CD14-positive monocyte (primary cell): ENCODE data around the gene EPHX1. TPM values are rescaled to one million over a fixed set of nuclear protein-coding genes. Genes with fewer than 3 reads are reported as not detected.

Experiments used
- DNase-seq, 3 donors: peaks; one replicate each; pipeline ENCODE4 v3.0.0-alpha.2; 2011 to 2022
- H2AFZ ChIP-seq: 2 replicates; pipeline ENCODE4 v1.6.0; 2012; ENCODE audit warnings: mild to moderate bottlenecking, low read depth, low read length, inconsistent platforms; ENCODE audit not compliant: insufficient read depth, poor library complexity, severe bottlenecking
- H3K27ac ChIP-seq, 2 donors: 1 replicate in 1 of 2; 2 replicates in 1 of 2; pipeline ENCODE4 v1.5.1; 2012 to 2013; ENCODE audit warnings: low read length in 2 of 2, control low read depth in 1 of 2, inconsistent platforms in 1 of 2, low read depth in 1 of 2, mild to moderate bottlenecking in 1 of 2
- H3K27me3 ChIP-seq, 2 donors: one replicate each; pipeline versions ENCODE4 v1.6.0 to v1.6.1; 2011 to 2013; ENCODE audit warnings: low read length in 2 of 2; ENCODE audit not compliant: control insufficient read depth in 2 of 2, insufficient read depth in 2 of 2
- H3K36me3 ChIP-seq, 2 donors: replicated peaks in 1 of 2; 1 replicate in 1 of 2; 2 replicates in 1 of 2; pipeline versions ENCODE4 v1.5.1 to v1.6.1; 2012 to 2013; ENCODE audit warnings: low read length in 2 of 2, control low read depth in 1 of 2, inconsistent platforms in 1 of 2, mild to moderate bottlenecking in 1 of 2; ENCODE audit not compliant: insufficient read depth in 2 of 2, control insufficient read depth in 1 of 2
- H3K4me1 ChIP-seq, 2 donors: 1 replicate in 1 of 2; 2 replicates in 1 of 2; pipeline versions ENCODE4 v1.5.1 to v1.6.1; 2012 to 2013; ENCODE audit warnings: low read length in 2 of 2, control low read depth in 1 of 2, inconsistent platforms in 1 of 2, mild to moderate bottlenecking in 1 of 2, moderate library complexity in 1 of 2; ENCODE audit not compliant: insufficient read depth in 2 of 2, control insufficient read depth in 1 of 2
- H3K4me2 ChIP-seq: replicated peaks from 2 replicates; pipeline ENCODE3; 2012; ENCODE audit warnings: low read length, moderate library complexity, mild to moderate bottlenecking; ENCODE audit not compliant: poor library complexity, severe bottlenecking; ENCODE audit errors: extremely low read depth
- H3K4me3 ChIP-seq, 3 experiments: fragments of 200-600 bp in 1 of 3; sonication (generic) in 1 of 3; replicated peaks in 1 of 3; 1 replicate in 2 of 3; 2 replicates in 1 of 3; pipeline ENCODE4 v1.5.1; 2011 to 2013; ENCODE audit warnings: low read length in 3 of 3, mild to moderate bottlenecking in 3 of 3, control low read depth in 2 of 3, low read depth in 2 of 3, inconsistent platforms in 1 of 3, moderate library complexity in 1 of 3
- H3K79me2 ChIP-seq: 2 replicates; pipeline ENCODE4 v1.6.0; 2012; ENCODE audit warnings: mild to moderate bottlenecking, control low read depth, inconsistent platforms, low read length, moderate library complexity; ENCODE audit not compliant: insufficient read depth
- H3K9ac ChIP-seq: 2 replicates; pipeline ENCODE4 v1.6.0; 2017; ENCODE audit warnings: low read length, mild to moderate bottlenecking; ENCODE audit not compliant: insufficient read depth, poor library complexity, severe bottlenecking
- H3K9me3 ChIP-seq, 2 donors: replicated peaks in 1 of 2; 1 replicate in 1 of 2; 2 replicates in 1 of 2; pipeline versions ENCODE4 v1.5.1 to v1.6.1; 2012 to 2013; ENCODE audit warnings: low read length in 2 of 2, control low read depth in 1 of 2; ENCODE audit not compliant: control insufficient read depth in 1 of 2, insufficient read depth in 1 of 2
- H4K20me1 ChIP-seq: 2 replicates; pipeline ENCODE4 v1.6.0; 2012; ENCODE audit warnings: mild to moderate bottlenecking, low read length, control low read depth, moderate library complexity; ENCODE audit not compliant: insufficient read depth
- H3K27ac Mint-ChIP-seq, 7 donors: one replicate each; pipeline ENCODE4 v1.8.0; 2020; ENCODE audit warnings: mild to moderate bottlenecking in 7 of 7, mixed read lengths in 7 of 7, moderate library complexity in 6 of 7, inconsistent platforms in 2 of 7
- H3K27me3 Mint-ChIP-seq, 3 donors: one replicate each; pipeline ENCODE4 v1.8.0; 2021 to 2022; ENCODE audit warnings: low read depth in 3 of 3, mild to moderate bottlenecking in 3 of 3, mixed read lengths in 3 of 3, moderate library complexity in 3 of 3, inconsistent platforms in 1 of 3
- H3K36me3 Mint-ChIP-seq, 2 donors: one replicate each; pipeline ENCODE4 v1.8.0; 2020; ENCODE audit warnings: mixed read lengths in 2 of 2, inconsistent platforms in 1 of 2, mild to moderate bottlenecking in 1 of 2
- H3K4me1 Mint-ChIP-seq: one replicate; pipeline ENCODE4 v1.8.0; 2020; ENCODE audit warnings: mild to moderate bottlenecking, mixed read lengths
- H3K4me3 Mint-ChIP-seq, 2 donors: one replicate each; pipeline ENCODE4 v1.8.0; 2020; ENCODE audit warnings: mild to moderate bottlenecking in 2 of 2, mixed read lengths in 2 of 2, moderate library complexity in 1 of 2
- H3K9me3 Mint-ChIP-seq, 7 donors: one replicate each; pipeline ENCODE4 v1.8.0; 2020 to 2022; ENCODE audit warnings: mixed read lengths in 7 of 7, mild to moderate bottlenecking in 6 of 7, moderate library complexity in 6 of 7, inconsistent platforms in 2 of 7
- WGBS: methylation state at CpG from one replicate; pipeline ENCODE4 v1.1.5; 2013; ENCODE audit warnings: missing lambda C conversion rate; ENCODE audit not compliant: insufficient coverage; 5-methylcytosine and 5-hydroxymethylcytosine counted together
- intact Hi-C, 2 donors: fragments of 100-400 bp; cut with micrococcal nuclease; formaldehyde crosslinking; loops; one replicate each; pipeline versions ENCODE4 v1.15.0 to v1.15.1; 2023
- polyA plus RNA-seq, 3 donors: library from polyadenylated mRNA; depleted of rRNA in 1 of 3; unstranded in 2 of 3; stranded (reverse) in 1 of 3; fragments of 300-500 nt in 2 of 3; fragments of >200 nt in 1 of 3; fragmentation: Illumina TruSeq in 2 of 3; gene quantifications; 1 replicate in 2 of 3; 2 replicates in 1 of 3; pipeline ENCODE4 v1.2.3, GENCODE V29; 2012 to 2021
- TF ChIP-seq, protein P1 (sequence below): fragments of 200-600 bp; IDR thresholded peaks from one replicate; pipeline ENCODE4 v1.8.0; 2022; ENCODE audit warnings: antibody characterized with exemption, mild to moderate bottlenecking

Gene EPHX1
- polyA plus RNA-seq, 3 donors: 4.6 to 23.8 (median 7.4) TPM

DNA sequence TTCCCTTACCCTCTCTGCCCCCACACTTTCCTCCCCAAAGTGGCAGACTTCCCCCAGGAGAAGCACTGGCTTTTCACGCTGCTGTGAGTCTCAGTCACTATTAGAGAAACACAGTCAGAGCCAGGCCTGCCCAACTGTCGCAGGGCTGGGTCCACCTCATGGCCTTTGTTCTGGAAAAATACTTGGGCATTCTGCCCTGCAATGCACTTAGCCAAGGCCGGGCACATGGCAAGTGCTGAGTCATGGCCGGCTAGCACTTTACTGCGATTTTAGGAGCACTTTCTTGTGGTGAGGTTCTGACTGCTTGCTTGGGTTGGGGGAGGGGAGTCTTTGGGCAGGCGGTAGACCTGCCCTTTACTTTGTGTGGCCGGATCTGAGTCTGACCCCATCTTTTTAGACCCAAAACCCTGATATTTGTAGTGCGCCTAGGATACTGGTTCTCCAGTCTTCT, 7.7 kb downstream of the EPHX1 start:
- no peaks in the 10 kb centered on the region for H4K20me1 ChIP-seq
- H3K36me3 ChIP-seq: no peaks in the 10 kb centered on the region
- H3K27ac ChIP-seq: no peak overlapping the region
- peaks cover 5% of the 10 kb centered on the region for H3K79me2 ChIP-seq
- peak in 1 of 3 donors; percentile 6 for DNase-seq
- Mint-ChIP-seq H3K27ac (peak overlapping the region in 1 of 7 donors; percentile 74), H3K9me3 (no peaks in the 10 kb centered on the region), H3K36me3 (peaks cover 0 to 10% of the 10 kb centered on the region in 2 donors), H3K27me3 (peaks cover 0 to 4% (median 1%) of the 10 kb centered on the region in 3 donors), H3K4me3 (peak overlapping the region in 1 of 2 donors; percentile 7), H3K4me1 (peaks cover 30% of the 10 kb centered on the region)
- 44% methylated on average over 6 of the region's 8 CpGs for WGBS
- peak overlapping the region; percentile 23 for H3K9ac ChIP-seq
- H2AFZ ChIP-seq: no peak overlapping the region
- TF ChIP-seq, protein P1, sequence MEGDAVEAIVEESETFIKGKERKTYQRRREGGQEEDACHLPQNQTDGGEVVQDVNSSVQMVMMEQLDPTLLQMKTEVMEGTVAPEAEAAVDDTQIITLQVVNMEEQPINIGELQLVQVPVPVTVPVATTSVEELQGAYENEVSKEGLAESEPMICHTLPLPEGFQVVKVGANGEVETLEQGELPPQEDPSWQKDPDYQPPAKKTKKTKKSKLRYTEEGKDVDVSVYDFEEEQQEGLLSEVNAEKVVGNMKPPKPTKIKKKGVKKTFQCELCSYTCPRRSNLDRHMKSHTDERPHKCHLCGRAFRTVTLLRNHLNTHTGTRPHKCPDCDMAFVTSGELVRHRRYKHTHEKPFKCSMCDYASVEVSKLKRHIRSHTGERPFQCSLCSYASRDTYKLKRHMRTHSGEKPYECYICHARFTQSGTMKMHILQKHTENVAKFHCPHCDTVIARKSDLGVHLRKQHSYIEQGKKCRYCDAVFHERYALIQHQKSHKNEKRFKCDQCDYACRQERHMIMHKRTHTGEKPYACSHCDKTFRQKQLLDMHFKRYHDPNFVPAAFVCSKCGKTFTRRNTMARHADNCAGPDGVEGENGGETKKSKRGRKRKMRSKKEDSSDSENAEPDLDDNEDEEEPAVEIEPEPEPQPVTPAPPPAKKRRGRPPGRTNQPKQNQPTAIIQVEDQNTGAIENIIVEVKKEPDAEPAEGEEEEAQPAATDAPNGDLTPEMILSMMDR: no peak
- intact Hi-C loops: no loop called here
- no peak overlapping the region for H3K4me2 ChIP-seq
- H3K9me3 ChIP-seq: no peaks in the 10 kb centered on the region
- no peak overlapping the region for H3K4me3 ChIP-seq
- no peaks in the 10 kb centered on the region for H3K27me3 ChIP-seq
- H3K4me1 ChIP-seq: peaks cover 27% of the 10 kb centered on the region in 2 donors

DNA sequence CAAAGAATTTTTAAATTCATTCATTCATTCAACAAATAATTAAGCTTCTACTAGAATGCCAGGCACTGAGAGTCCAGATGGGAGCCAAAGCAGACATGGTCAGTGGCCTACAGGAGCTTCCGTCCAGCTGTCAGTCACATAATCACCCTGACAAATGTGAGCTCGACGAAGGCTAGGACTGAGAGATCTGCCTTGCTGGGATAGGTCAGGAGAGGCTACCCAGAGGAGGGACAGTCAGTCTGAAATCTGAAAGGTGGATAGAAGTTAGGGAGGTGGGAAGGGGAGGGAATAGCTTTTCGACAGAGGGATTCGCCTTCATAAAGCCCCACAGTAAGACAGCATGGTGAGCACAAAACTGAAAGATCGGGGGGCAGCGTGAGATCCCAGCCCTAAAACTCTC, 8.3 kb downstream of the EPHX1 start:
- H3K27ac Mint-ChIP-seq: peak overlapping the region in 3 of 7 donors; percentile 24 to 58 (median 55)
- Histone ChIP-seq H3K4me2 (no peak overlapping the region), H2AFZ (no peak overlapping the region), H3K79me2 (peaks cover 5% of the 10 kb centered on the region), H3K4me3 (no peak overlapping the region), H3K36me3 (no peaks in the 10 kb centered on the region), H3K4me1 (peaks cover 21% of the 10 kb centered on the region in 2 donors), H3K9me3 (no peaks in the 10 kb centered on the region), H3K27me3 (no peaks in the 10 kb centered on the region), H4K20me1 (no peaks in the 10 kb centered on the region), H3K27ac (no peak overlapping the region), H3K9ac (no peak overlapping the region)
- H3K4me1 Mint-ChIP-seq: peaks cover 24% of the 10 kb centered on the region
- no peaks in the 10 kb centered on the region for H3K9me3 Mint-ChIP-seq
- peaks cover 0 to 12% of the 10 kb centered on the region in 2 donors for H3K36me3 Mint-ChIP-seq
- intact Hi-C loops: no loop called here
- no peak overlapping the region for H3K4me3 Mint-ChIP-seq
- 67% methylated on average over 3 of the region's 7 CpGs for WGBS
- H3K27me3 Mint-ChIP-seq: peaks cover 0 to 2% (median 1%) of the 10 kb centered on the region in 3 donors
- TF ChIP-seq, protein P1: no peak
- DNase-seq: no peak
